Neuron (in vitro differentiated cells): ENCODE measurements around the gene CNTN5.
"Not testable (repeated sequence)": the region's sequence is repeated elsewhere in the genome, so short reads cannot be mapped to it uniquely, and the experiment has no call there.

Experiments
- H2AFZ ChIP-seq: one replicate; pipeline ENCODE4 v1.6.1; 2013; ENCODE audit warnings: low read depth, mild to moderate bottlenecking, inconsistent platforms, low read length, moderate library complexity
- H3K27me3 ChIP-seq: one replicate; pipeline ENCODE4 v1.6.1; 2013; ENCODE audit warnings: low read length; ENCODE audit not compliant: insufficient read depth
- H3K36me3 ChIP-seq: one replicate; pipeline ENCODE4 v1.6.1; 2013; ENCODE audit warnings: low read length; ENCODE audit not compliant: insufficient read depth
- H3K4me1 ChIP-seq: one replicate; pipeline ENCODE4 v1.6.1; 2013; ENCODE audit warnings: low read length; ENCODE audit not compliant: insufficient read depth
- H3K4me3 ChIP-seq: 2 replicates; pipeline ENCODE4 v1.5.1; 2013; ENCODE audit warnings: mild to moderate bottlenecking, low read length, moderate library complexity
- H3K9me3 ChIP-seq: one replicate; pipeline ENCODE4 v1.6.1; 2013; ENCODE audit warnings: low read length

The CNTN5 gene

DNA sequence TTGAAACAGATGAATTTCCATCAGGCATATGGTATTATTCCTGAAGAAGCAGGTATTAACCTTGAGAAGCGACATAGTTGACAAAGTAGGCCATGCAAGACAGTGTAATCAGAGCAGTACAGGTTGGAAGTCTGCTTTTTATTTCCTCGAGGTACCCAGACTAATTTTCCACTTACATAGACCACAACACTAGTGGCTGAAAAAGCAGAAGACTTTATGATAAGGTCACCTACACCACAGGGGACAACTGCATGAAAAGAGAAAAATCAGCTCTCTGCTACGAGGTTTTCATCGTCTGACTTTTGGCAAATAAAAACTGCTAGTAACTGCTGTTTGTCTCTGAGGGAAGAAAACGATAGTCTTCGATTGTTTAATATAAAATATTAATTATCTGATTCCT lies 77.5 kb downstream of the CNTN5 start:
- Histone ChIP-seq H3K9me3 (no peaks in the 10 kb centered on the region), H3K27me3 (no peaks in the 10 kb centered on the region), H2AFZ (no peak overlapping the region), H3K4me3 (no peak overlapping the region), H3K4me1 (no peaks in the 10 kb centered on the region), H3K36me3 (no peaks in the 10 kb centered on the region)

DNA sequence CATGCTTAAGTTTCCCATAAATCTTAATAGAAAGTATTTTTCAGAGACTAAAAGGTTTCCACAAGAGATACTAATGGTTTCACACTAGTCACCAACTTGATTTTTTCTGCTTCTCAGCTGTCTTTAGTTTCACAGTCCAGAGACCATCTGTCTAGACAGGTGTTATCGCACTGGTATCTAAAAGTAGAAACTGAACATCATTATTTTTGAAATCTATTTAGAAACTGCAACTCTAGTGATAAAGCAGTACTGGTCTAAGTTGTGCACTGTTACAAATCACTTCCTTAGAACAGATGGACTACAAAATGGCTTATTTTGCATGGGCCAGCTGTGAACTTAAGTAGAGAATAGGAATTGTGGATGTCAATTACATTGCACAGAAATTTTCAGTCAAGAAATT lies 78.0 kb downstream of the CNTN5 start:
- no peak overlapping the region for H3K4me3 ChIP-seq
- no peaks in the 10 kb centered on the region for H3K27me3 ChIP-seq
- H3K36me3 ChIP-seq, result no peaks in the 10 kb centered on the region

DNA sequence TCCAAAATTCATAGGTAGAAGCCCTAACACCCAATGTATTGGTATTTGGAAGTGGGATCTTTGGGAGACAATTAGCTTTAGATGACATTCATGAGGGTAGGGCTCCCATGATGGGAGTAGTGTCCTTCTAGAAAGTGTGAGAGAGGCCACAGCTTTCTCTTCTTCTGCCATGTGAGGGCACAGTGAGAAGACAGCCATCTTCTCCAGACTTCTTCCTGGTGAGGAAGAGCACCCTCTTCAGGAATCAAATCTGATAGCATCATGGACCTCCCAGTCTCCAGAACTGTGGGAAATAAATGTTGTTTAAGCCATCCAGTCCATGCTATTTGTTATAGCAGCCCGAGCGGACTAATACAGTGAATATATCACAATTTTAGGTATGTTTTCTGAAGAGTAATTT lies 96.9 kb downstream of the CNTN5 start:
- Histone ChIP-seq H3K4me1 (no peaks in the 10 kb centered on the region), H3K4me3 (no peak overlapping the region), H3K27me3 (no peaks in the 10 kb centered on the region), H3K9me3 (no peaks in the 10 kb centered on the region), H2AFZ (no peak overlapping the region), H3K36me3 (no peaks in the 10 kb centered on the region)

More for the DNA sequence above, 78.0 kb downstream of the CNTN5 start:
- Histone ChIP-seq H2AFZ (no peak overlapping the region), H3K9me3 (no peaks in the 10 kb centered on the region), H3K4me1 (no peaks in the 10 kb centered on the region)

DNA sequence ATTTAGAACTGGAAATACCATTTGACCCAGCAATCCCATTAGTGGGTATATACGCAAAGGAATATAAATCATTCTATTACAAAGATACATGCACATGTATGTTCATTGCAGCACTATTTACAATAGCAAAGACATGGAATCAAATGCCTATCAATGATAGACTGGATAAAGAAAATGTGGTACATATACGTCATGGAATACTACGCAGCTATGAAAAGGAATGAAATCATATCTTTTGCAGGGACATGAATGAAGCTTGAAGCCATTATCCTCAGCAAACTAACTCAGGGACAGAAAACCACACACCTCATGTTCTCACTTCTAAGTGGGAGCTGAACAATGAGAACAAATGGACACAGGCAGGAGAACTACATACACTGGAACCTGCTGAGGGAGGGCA lies 113.1 kb downstream of the CNTN5 start:
- H3K27me3 ChIP-seq, H3K4me3 ChIP-seq, H3K9me3 ChIP-seq, H2AFZ ChIP-seq, H3K4me1 ChIP-seq, H3K36me3 ChIP-seq: not testable (repeated sequence)

DNA sequence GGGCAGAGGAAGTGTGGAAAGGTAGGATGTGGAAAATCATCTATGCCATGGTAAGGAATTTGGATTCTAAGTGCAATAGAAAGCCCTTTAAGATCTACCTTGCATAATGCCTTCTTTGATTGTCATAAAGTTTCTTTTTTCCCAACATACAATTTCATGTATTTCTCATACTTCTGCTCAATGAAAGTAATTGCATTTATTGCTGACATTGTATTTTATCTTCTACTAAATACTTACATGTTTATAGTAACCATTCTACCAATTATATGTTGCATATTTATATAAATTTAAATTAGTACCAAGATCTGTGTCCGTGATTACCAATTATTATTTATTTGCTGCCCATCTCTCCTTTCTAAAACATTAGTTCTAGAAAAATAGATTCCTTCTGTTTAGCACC lies 114.8 kb downstream of the CNTN5 start:
- no peaks in the 10 kb centered on the region for H3K27me3 ChIP-seq
- H3K4me1 ChIP-seq, result no peaks in the 10 kb centered on the region
- no peaks in the 10 kb centered on the region for H3K9me3 ChIP-seq
- H3K4me3 ChIP-seq, result no peak overlapping the region
- H2AFZ ChIP-seq, result no peak overlapping the region
- H3K36me3 ChIP-seq, result no peaks in the 10 kb centered on the region

DNA sequence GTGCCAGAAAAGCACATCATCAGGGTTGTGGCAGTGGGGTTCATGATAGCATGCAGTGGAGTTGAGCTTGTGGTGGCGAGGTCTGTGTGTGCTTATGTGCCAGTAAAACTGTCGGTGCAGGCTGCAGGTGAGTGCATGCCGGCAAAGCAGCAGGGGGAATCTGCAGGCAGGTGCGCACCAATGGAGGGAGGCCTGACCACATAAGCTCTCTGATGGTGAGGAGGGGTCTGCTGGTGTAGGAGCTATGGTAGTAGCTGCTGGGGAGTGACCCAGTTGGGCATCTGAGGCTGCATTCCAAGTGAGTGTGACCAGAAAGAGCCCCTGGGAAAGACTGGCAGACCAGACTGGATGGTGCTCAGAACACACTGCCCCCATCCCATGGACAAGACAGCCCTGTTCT lies 121.5 kb downstream of the CNTN5 start:
- no peak overlapping the region for H3K4me3 ChIP-seq
- no peaks in the 10 kb centered on the region for H3K36me3 ChIP-seq
- no peaks in the 10 kb centered on the region for H3K9me3 ChIP-seq
- H3K4me1 ChIP-seq, result no peaks in the 10 kb centered on the region
- H3K27me3 ChIP-seq, result no peaks in the 10 kb centered on the region
- no peak overlapping the region for H2AFZ ChIP-seq

DNA sequence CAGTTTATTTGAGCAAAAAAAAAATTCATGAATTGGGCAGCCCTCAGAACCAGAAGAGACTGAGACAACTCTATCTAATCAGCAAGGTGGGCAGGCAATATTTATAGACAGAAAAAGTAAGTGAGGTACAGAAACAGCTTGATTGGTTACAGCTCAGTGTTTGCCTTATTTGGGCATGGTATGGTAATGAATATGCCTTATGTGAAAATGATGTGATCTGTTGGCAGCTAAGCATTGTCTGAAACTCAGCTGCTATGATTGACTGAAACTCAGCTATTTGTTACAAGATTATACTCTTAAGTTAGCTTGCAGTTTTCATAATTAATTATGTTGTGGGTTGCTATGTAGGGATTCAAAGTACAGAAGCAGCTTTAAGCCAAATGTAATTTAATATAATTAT lies 127.6 kb downstream of the CNTN5 start:
- no peaks in the 10 kb centered on the region for H3K36me3 ChIP-seq
- no peak overlapping the region for H3K4me3 ChIP-seq
- H3K27me3 ChIP-seq, result no peaks in the 10 kb centered on the region
- no peaks in the 10 kb centered on the region for H3K4me1 ChIP-seq
- no peaks in the 10 kb centered on the region for H3K9me3 ChIP-seq
- H2AFZ ChIP-seq, result no peak overlapping the region

DNA sequence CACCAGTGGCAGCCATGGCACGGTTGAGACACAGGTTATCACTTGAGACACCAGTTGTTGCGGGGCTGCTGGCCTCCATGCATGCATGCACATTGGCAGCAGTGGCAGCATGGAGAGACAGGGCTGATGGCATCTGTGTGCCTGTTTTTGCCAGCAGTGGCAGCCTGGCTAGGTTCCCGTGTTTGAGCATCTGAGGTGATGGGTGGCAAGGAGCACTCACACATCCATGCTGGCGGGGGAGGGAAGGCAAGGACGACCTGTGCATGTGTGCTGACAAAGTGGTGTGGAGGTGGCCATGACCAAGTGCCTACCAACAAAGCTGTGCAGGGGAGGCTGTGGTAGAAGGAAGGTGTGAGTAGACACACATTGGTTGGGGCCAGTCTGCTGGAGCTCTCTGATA lies 133.5 kb downstream of the CNTN5 start:
- Histone ChIP-seq H3K27me3 (no peaks in the 10 kb centered on the region), H3K4me1 (no peaks in the 10 kb centered on the region)

DNA sequence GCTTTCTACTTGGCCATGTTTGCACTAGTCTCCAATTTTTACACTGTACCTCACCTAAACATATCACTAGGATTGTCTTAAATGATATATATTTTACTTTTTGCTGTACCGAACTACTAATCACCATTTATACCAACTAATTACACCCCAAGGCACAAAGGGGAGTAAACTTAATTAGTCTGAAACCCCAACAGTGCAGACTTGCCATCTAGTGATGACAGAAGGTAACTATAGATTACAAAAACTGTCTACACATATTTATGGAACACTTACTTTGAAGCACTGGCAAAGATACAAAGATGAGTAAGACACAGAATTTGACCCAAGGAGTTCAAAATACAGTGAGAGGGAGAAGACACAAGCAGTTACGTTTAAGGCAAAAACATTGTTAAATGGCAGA lies 139.7 kb downstream of the CNTN5 start:
- H3K4me3 ChIP-seq, result no peak overlapping the region
- H2AFZ ChIP-seq, result no peak overlapping the region
- H3K9me3 ChIP-seq, result no peaks in the 10 kb centered on the region
- no peaks in the 10 kb centered on the region for H3K27me3 ChIP-seq
- no peaks in the 10 kb centered on the region for H3K4me1 ChIP-seq
- H3K36me3 ChIP-seq, result no peaks in the 10 kb centered on the region

More for the DNA sequence above, 133.5 kb downstream of the CNTN5 start:
- Histone ChIP-seq H3K4me3 (no peak overlapping the region), H2AFZ (no peak overlapping the region), H3K36me3 (no peaks in the 10 kb centered on the region), H3K9me3 (no peaks in the 10 kb centered on the region)

DNA sequence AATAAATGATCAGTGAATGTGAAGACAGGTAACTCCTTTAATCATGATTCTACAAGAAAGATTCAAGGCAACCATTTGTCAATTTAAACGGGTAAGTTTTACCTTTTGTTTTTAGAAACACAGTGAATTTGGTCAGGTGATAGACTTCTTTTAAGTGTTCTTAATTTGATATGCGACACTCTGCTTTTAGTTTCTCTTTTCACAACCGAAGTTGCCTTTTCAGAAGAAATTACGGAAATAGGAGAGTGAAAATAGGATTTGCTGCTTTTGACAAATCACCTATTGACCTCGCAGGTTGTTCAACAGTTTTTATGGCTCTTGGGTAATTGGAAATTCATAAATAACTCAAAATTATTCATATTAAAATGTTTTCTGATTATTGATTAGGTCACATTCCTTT lies 142.1 kb downstream of the CNTN5 start:
- H3K4me3 ChIP-seq, result no peak overlapping the region
- no peaks in the 10 kb centered on the region for H3K36me3 ChIP-seq
- H3K27me3 ChIP-seq, result no peaks in the 10 kb centered on the region
- no peaks in the 10 kb centered on the region for H3K9me3 ChIP-seq
- no peak overlapping the region for H2AFZ ChIP-seq
- H3K4me1 ChIP-seq, result no peaks in the 10 kb centered on the region

DNA sequence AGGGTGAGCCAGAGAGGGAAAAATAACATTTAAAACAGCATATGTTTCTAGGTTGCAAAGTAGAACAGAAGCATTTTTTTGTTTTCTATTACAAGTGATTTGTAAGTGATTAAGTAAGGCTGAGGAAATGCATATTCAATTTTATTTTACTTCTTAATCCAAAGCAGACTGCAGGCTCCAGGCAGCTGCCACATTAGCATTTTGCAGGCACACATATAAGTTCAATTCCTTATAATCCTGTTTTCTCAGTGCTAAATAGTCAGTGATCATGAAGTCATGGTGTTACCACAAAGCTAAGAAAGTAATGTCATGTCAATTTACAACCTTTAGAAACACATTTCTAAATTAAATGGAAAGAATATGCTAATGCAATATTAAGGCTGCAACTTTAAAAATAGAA lies 149.8 kb downstream of the CNTN5 start:
- Histone ChIP-seq H3K36me3 (no peaks in the 10 kb centered on the region), H3K4me3 (no peak overlapping the region), H2AFZ (no peak overlapping the region), H3K9me3 (no peaks in the 10 kb centered on the region), H3K27me3 (no peaks in the 10 kb centered on the region), H3K4me1 (no peaks in the 10 kb centered on the region)

DNA sequence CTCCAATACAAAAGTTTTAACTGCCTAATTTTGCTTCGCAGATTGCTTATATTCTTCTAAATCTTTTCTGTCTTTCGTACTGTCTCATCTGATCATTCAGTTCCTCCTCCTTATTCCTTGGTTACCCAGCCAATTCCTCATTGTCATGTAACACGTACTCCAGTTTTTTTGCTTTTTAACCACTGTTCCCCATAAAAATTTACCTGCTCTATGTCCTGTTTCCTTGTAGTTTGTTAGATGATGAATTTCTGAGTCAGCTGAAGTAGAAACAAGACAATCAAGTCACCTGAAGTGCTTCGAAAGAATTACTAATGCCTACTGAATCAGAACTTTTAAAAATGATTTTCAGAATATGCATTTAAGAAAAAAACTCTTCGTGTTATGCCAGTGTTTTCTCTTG lies 150.6 kb downstream of the CNTN5 start:
- H3K9me3 ChIP-seq, result no peaks in the 10 kb centered on the region
- no peaks in the 10 kb centered on the region for H3K4me1 ChIP-seq
- H3K4me3 ChIP-seq, result no peak overlapping the region
- no peaks in the 10 kb centered on the region for H3K36me3 ChIP-seq
- H3K27me3 ChIP-seq, result no peaks in the 10 kb centered on the region
- no peak overlapping the region for H2AFZ ChIP-seq

DNA sequence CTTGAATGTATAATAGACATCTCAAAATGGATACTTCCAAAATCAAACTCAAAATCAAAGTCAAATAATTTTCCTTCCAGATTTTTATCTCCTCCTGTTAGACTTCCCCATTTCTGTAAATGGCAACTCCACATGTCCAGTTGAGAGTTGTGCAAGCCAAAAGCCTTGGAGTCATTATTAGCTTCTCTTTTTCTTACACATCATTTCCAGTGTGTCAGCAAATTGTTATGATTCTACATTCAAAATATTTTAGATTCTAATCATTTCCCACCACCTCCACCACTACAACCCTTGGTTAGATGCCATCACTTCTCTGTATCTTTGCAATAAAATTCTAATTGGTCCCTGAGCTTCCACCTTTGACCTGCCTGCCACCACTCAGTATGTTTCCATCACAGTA lies 155.7 kb downstream of the CNTN5 start:
- H3K36me3 ChIP-seq, result no peaks in the 10 kb centered on the region
- H3K9me3 ChIP-seq, result no peaks in the 10 kb centered on the region
- no peak overlapping the region for H3K4me3 ChIP-seq
- no peaks in the 10 kb centered on the region for H3K4me1 ChIP-seq
- no peaks in the 10 kb centered on the region for H3K27me3 ChIP-seq
- no peak overlapping the region for H2AFZ ChIP-seq

DNA sequence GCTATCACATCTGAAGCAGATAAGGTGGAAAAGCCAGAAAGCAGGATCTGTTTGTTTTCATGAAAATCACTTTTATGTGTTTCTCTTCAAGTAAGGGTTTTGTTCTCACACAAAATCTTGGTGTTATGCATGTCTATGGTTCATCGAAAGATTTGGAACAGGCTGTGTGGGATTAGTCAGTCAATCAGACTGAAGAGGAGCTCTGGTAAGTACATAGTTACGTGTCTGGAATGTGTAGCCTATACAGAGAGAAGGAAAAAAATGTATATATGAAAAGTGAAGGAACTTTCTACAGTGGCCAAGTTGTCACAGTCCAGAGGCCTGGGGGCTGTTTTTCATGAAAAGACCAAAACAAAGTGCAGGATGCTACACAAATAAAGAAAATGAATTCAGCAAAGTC lies 156.7 kb downstream of the CNTN5 start:
- H3K9me3 ChIP-seq, result no peaks in the 10 kb centered on the region
- H3K4me3 ChIP-seq, result no peak overlapping the region
- no peaks in the 10 kb centered on the region for H3K27me3 ChIP-seq
- H3K36me3 ChIP-seq, result no peaks in the 10 kb centered on the region
- H2AFZ ChIP-seq, result no peak overlapping the region
- H3K4me1 ChIP-seq, result no peaks in the 10 kb centered on the region
